ENCODE results near the gene MAP2K6.
A peak's percentile ranks its signal among the peaks of the same experiment; 100 is the strongest.

MAP2K6 gene

GRCh38 chr17:69503711-69504110 is 89.2 kb downstream of the MAP2K6 start:
- H3K27ac ChIP-seq, result peak overlapping the region; percentile 82
- H3K27me3 ChIP-seq, result no peaks in the 10 kb centered on the region
- peaks cover 24% of the 10 kb centered on the region for H3K36me3 ChIP-seq
- TF ChIP-seq, protein P1, sequence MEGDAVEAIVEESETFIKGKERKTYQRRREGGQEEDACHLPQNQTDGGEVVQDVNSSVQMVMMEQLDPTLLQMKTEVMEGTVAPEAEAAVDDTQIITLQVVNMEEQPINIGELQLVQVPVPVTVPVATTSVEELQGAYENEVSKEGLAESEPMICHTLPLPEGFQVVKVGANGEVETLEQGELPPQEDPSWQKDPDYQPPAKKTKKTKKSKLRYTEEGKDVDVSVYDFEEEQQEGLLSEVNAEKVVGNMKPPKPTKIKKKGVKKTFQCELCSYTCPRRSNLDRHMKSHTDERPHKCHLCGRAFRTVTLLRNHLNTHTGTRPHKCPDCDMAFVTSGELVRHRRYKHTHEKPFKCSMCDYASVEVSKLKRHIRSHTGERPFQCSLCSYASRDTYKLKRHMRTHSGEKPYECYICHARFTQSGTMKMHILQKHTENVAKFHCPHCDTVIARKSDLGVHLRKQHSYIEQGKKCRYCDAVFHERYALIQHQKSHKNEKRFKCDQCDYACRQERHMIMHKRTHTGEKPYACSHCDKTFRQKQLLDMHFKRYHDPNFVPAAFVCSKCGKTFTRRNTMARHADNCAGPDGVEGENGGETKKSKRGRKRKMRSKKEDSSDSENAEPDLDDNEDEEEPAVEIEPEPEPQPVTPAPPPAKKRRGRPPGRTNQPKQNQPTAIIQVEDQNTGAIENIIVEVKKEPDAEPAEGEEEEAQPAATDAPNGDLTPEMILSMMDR (IDR thresholded peaks at IDR 0.05), result no peak
- H3K4me3 ChIP-seq (ENCODE audit: low read depth in 1 of 2, low read length in 1 of 2), result peak overlapping the region; percentile 63 to 84
- H3K9me3 ChIP-seq, result no peaks in the 10 kb centered on the region
- H3K4me1 ChIP-seq (ENCODE audit: control insufficient read depth in 1 of 2, insufficient read depth in 1 of 2, low read depth in 1 of 2, low read length in 1 of 2), result peaks cover 29 to 51% of the 10 kb centered on the region in 2 experiments

- peaks cover 32% of the 10 kb centered on the region for H3K36me3 ChIP-seq
- H3K4me1 ChIP-seq (ENCODE audit: control insufficient read depth in 1 of 2, insufficient read depth in 1 of 2, low read depth in 1 of 2, low read length in 1 of 2), result peaks cover 28 to 49% of the 10 kb centered on the region in 2 experiments
- TF ChIP-seq, protein P1 (IDR thresholded peaks at IDR 0.05), result no peak
- H3K9me3 ChIP-seq, result no peaks in the 10 kb centered on the region
- H3K27ac ChIP-seq, result peak overlapping the region; percentile 45
- H3K4me3 ChIP-seq (ENCODE audit: low read depth in 1 of 2, low read length in 1 of 2), result no peak overlapping the region
- H3K27me3 ChIP-seq, result no peaks in the 10 kb centered on the region
Observed at GRCh38 chr17:69505740-69506139, 91.2 kb downstream of the MAP2K6 start.

GRCh38 chr17:69506489-69506888 is 92.0 kb downstream of the MAP2K6 start:
- peaks cover 37% of the 10 kb centered on the region for H3K36me3 ChIP-seq
- TF ChIP-seq, protein P1 (IDR thresholded peaks at IDR 0.05), result no peak
- peaks cover 20 to 41% of the 10 kb centered on the region in 2 experiments for H3K4me1 ChIP-seq (ENCODE audit: control insufficient read depth in 1 of 2, insufficient read depth in 1 of 2, low read depth in 1 of 2, low read length in 1 of 2)
- peak overlapping the region; percentile 28 for H3K27ac ChIP-seq
- no peak overlapping the region for H3K4me3 ChIP-seq (ENCODE audit: low read depth in 1 of 2, low read length in 1 of 2)
- H3K9me3 ChIP-seq, result no peaks in the 10 kb centered on the region
- H3K27me3 ChIP-seq, result no peaks in the 10 kb centered on the region

GRCh38 chr17:69508814-69509213 is 94.3 kb downstream of the MAP2K6 start:
- Histone ChIP-seq H3K36me3 (peaks cover 55% of the 10 kb centered on the region), H3K27ac (no peak overlapping the region)

GRCh38 chr17:69511250-69511649 is 96.8 kb downstream of the MAP2K6 start:
- Histone ChIP-seq H3K9me3 (no peaks in the 10 kb centered on the region), H3K36me3 (peaks cover 62% of the 10 kb centered on the region), H3K4me1 (ENCODE audit: control insufficient read depth in 1 of 2, insufficient read depth in 1 of 2, low read depth in 1 of 2, low read length in 1 of 2) (peaks cover 0 to 11% of the 10 kb centered on the region in 2 experiments), H3K27ac (no peak overlapping the region), H3K27me3 (no peaks in the 10 kb centered on the region), H3K4me3 (ENCODE audit: low read depth in 1 of 2, low read length in 1 of 2) (no peak overlapping the region)
- TF ChIP-seq, protein P1 (IDR thresholded peaks at IDR 0.05), result no peak

More at GRCh38 chr17:69508814-69509213, 94.3 kb downstream of the MAP2K6 start:
- H3K27me3 ChIP-seq, result no peaks in the 10 kb centered on the region
- no peaks in the 10 kb centered on the region for H3K9me3 ChIP-seq
- no peak overlapping the region for H3K4me3 ChIP-seq (ENCODE audit: low read depth in 1 of 2, low read length in 1 of 2)
- H3K4me1 ChIP-seq (ENCODE audit: control insufficient read depth in 1 of 2, insufficient read depth in 1 of 2, low read depth in 1 of 2, low read length in 1 of 2), result peaks cover 9 to 22% of the 10 kb centered on the region in 2 experiments
- TF ChIP-seq, protein P1 (IDR thresholded peaks at IDR 0.05), result no peak

GRCh38 chr17:69512946-69513345 is 98.4 kb downstream of the MAP2K6 start:
- Histone ChIP-seq H3K4me3 (ENCODE audit: low read depth in 1 of 2, low read length in 1 of 2) (no peak overlapping the region), H3K9me3 (no peaks in the 10 kb centered on the region), H3K4me1 (ENCODE audit: control insufficient read depth in 1 of 2, insufficient read depth in 1 of 2, low read depth in 1 of 2, low read length in 1 of 2) (no peaks in the 10 kb centered on the region), H3K27ac (no peak overlapping the region), H3K36me3 (peaks cover 65% of the 10 kb centered on the region), H3K27me3 (no peaks in the 10 kb centered on the region)
- TF ChIP-seq, protein P1 (IDR thresholded peaks at IDR 0.05), result no peak

Measured in neutrophil (primary cell).